Tibial nerve (tissue), 3 donors: ENCODE data around the gene ZNF599.

ENCODE experiments used
- CTCF ChIP-seq, 5 experiments: fragments of 200-600 bp in 3 of 5; fragments of 450-650 bp in 2 of 5; sonication (generic) in 3 of 5; IDR thresholded peaks; one replicate each; pipeline ENCODE4 v1.5.1; 2016 to 2019; ENCODE audit warnings: antibody characterized with exemption in 5 of 5, mild to moderate bottlenecking in 3 of 5, moderate library complexity in 2 of 5
- POLR2A ChIP-seq, 2 donors: fragments of 450-650 bp; IDR thresholded peaks; one replicate each; pipeline ENCODE4 v1.6.1; 2017; ENCODE audit warnings: antibody characterized with exemption in 2 of 2, mild to moderate bottlenecking in 2 of 2, moderate library complexity in 2 of 2

- TF ChIP-seq CTCF (IDR thresholded peaks at IDR 0.05) (no peak), POLR2A (IDR thresholded peaks at IDR 0.05) (no peak)
Observed at GRCh38 chr19:34744896-34745690, 27.9 kb downstream of the ZNF599 start.
